ENCODE data around the gene MOB2.

The MOB2 gene

DNA sequence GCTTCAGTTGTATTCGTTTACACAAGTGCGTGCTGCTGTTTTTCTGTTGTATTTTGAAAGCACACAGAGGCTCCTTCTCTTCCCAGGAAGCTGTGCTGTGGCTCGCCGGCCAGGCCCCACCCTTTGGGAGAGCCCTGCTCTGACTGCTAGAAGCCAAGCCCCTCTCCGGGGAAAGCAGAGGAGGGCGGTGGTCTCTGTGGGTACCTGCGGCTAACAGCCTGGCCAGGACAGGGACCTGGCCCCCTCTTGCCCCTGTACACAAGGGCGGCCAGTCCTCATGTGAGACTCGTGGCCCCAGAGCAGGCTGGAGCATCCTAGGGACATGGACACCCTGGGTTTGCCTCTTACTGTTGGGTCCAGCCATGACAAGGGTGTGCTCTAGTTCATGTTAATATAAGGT lies 14.8 kb downstream of the MOB2 start:
- DNase-seq (ENCODE audit: low read depth in 2 of 2), result no peak
- H3K4me3 ChIP-seq (replicated peaks in 1 of 2; ENCODE audit: low read depth in 2 of 2, low read length in 2 of 2), result no peak overlapping the region
- TF ChIP-seq, protein P1, sequence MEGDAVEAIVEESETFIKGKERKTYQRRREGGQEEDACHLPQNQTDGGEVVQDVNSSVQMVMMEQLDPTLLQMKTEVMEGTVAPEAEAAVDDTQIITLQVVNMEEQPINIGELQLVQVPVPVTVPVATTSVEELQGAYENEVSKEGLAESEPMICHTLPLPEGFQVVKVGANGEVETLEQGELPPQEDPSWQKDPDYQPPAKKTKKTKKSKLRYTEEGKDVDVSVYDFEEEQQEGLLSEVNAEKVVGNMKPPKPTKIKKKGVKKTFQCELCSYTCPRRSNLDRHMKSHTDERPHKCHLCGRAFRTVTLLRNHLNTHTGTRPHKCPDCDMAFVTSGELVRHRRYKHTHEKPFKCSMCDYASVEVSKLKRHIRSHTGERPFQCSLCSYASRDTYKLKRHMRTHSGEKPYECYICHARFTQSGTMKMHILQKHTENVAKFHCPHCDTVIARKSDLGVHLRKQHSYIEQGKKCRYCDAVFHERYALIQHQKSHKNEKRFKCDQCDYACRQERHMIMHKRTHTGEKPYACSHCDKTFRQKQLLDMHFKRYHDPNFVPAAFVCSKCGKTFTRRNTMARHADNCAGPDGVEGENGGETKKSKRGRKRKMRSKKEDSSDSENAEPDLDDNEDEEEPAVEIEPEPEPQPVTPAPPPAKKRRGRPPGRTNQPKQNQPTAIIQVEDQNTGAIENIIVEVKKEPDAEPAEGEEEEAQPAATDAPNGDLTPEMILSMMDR (IDR thresholded peaks at IDR 0.05; ENCODE audit: low read depth, low read length), result no peak

DNA sequence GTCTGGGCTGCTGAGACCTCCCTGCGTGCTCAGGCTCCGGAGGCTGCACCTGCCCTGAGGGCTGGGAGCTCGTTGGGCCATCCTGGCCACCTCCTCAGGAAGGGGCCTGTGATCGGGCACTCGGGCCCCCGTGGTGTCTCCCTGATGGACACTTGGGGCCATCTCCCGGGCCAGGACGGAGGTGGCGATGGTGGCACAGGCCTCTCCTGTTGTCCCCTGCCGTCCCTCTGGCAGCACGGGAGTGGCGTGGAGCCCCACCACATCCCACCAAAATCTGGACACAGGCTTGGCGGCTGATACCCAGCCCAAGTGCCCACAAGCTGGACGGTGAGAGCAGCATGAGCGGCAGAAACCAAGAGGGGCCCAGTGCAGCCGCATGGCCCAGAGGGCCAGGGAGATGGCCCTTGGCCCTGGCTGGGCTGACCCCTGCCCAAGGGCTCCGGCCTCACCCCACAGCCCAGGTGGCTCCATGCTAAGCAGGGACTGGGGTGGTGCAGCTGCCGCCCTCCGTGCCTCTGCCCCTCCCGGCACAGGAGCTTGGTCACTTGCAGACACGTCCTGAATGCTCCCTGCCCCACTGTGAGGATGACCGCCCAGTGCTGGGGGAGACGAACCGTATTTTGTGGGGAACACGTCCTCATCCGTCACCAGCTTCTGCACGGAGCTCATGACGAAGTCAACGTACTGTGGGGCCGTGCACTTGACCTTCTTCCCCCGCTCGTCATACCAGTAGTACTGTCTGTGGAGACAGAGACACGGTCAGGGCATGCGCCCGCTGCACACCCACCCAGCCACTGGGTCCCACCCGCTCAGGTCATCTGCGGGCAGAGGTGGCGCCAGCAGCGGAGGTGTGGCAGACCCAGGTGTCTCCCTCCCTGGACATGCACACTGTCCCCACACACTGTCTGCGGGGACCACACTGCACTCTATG lies 15.6 kb downstream of the MOB2 start:
- TF ChIP-seq, protein P1 (IDR thresholded peaks at IDR 0.05; ENCODE audit: low read depth, low read length), result no peak
- DNase-seq (ENCODE audit: low read depth in 2 of 2), result no peak
- no peak overlapping the region for H3K4me3 ChIP-seq (replicated peaks in 1 of 2; ENCODE audit: low read depth in 2 of 2, low read length in 2 of 2)

DNA sequence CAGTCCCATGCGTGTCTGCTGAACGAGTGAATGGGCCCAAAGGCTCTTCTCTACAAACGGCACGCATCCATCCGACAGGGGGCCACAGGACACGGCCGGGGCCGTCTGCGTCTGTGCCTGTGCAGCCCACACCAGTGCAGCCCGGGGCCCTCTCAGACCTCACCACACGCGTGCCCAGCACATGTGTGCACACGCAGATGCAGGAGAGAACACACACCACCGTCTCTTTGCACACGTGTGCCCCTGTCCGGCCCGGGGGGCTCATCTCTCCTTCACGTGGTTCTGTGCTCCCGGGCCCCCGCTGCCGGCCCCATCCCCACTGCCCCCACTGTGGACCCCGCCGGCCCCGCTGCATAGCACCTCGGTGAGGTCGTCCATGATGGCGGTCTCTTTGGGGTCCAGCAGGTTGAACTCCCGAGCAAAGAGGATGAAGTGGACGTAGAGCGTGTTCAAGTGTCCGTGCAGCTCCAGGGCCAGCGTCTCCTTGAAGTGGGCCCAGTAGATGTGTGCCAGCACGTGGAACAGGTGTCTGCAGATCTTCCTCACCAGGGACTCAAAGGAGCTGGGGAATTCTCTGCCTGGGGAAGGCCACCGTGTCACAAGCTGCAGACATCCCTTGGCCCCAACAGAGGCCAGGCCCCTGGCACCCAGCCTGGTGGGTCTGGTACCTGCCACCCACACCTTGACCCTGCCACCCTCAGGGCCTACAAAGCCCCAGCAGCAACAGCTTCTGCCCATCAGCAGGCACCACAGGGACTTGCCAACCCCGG lies 16.5 kb downstream of the MOB2 start:
- TF ChIP-seq, protein P1 (IDR thresholded peaks at IDR 0.05; ENCODE audit: low read depth, low read length), result no peak
- no peak for DNase-seq (ENCODE audit: low read depth in 2 of 2)
- no peak overlapping the region for H3K4me3 ChIP-seq (replicated peaks in 1 of 2; ENCODE audit: low read depth in 2 of 2, low read length in 2 of 2)

DNA sequence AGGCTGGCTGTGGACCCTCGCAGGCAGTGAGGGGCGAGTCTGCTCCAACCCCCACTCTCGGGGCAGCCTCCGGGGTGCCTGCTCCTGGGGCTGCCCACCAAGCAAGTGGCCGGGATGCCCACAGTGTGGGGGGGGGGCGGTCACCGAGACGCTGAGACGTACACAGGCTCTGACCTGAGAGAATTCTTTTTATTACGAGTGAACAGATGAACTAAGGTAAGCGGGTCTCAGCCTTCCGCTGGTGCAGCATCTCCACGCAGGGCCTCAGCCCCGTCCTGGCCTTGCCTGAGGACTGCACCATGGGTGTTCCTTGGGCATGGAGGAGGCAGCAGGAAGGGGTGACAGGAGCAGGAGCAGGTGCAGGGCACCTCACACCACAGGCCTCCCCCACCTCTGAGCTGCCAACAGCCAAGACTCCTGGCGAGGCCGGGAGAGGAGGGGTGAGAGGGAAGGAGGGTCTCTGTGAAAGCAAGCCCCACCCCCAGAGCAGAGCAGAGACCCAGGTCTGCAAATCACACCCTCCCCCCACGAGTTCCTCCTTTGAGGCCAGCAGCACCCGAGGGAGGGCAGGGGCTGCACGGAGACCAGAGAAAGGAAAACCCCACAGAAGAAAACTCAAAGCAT lies 17.2 kb downstream of the MOB2 start:
- no peak for DNase-seq (ENCODE audit: low read depth in 2 of 2)
- TF ChIP-seq, protein P1 (IDR thresholded peaks at IDR 0.05; ENCODE audit: low read depth, low read length), result no peak
- H3K4me3 ChIP-seq (replicated peaks in 1 of 2; ENCODE audit: low read depth in 2 of 2, low read length in 2 of 2), result no peak overlapping the region

DNA sequence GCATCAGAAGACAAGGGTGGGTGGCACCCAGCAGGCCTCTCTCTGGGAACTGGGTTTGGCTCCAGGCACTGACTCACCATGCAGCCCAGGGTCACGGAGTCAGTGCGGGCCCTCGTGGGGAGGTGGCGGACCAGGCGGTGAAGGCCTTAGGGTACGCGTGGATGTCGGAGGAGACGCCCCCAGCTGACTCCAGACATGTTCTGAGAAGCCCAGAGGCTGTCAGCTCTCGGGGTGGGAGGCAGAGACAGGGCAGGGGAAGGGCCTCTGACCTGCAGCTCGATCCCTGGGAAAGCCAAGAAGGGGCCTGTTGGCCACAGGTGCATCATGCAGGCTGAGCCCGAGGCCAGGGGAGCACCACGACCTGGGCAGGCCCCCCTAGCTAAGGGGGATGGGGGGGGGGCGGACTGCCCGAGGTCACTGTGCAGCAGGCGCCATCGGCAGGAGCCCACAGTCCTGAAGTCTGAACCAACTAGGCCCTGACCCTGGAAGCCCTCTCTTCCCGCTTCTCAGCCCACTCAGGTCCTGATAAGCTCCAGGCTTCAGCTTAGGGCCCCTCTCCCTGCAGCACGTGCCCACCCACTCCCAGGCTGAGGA lies 18.0 kb downstream of the MOB2 start:
- TF ChIP-seq, protein P1 (IDR thresholded peaks at IDR 0.05; ENCODE audit: low read depth, low read length), result no peak

DNA sequence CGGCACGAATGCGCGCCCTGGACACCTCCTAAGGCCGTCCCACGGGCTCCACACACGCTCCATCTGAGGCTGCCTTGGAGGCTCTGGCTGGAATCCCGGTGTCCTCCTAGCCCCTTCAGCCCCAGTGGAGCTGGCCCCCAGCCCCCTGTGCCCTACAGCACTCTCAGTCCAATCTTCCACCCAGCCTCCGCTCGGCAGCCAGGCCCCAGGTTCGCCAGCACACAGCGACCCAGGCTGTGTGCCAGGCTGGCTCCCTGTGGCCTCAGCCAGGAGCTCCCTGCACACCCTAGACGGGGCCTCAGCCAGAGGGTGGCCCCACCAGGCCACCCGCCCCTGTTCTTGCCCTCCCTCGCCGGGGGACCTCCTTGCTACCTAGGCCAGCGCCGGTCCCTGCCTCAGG lies 18.6 kb downstream of the MOB2 start:
- TF ChIP-seq, protein P1 (IDR thresholded peaks at IDR 0.05; ENCODE audit: low read depth, low read length), result no peak
- no peak overlapping the region for H3K4me3 ChIP-seq (replicated peaks in 1 of 2; ENCODE audit: low read depth in 2 of 2, low read length in 2 of 2)
- no peak for DNase-seq (ENCODE audit: low read depth in 2 of 2)

More for the DNA sequence above, 18.0 kb downstream of the MOB2 start:
- DNase-seq (ENCODE audit: low read depth in 2 of 2), result no peak
- H3K4me3 ChIP-seq (replicated peaks in 1 of 2; ENCODE audit: low read depth in 2 of 2, low read length in 2 of 2), result no peak overlapping the region

Measured in cardiac fibroblast (primary cell).